Naive thymus-derived CD8-positive, alpha-beta T cell (primary cell): ENCODE results near the gene AHCYL1. TPM values are rescaled to one million over a fixed set of nuclear protein-coding genes. Genes with fewer than 3 reads are reported as not detected.

ENCODE experiments used
- ATAC-seq, 2 donors: fragments of 150-1000 bp; cut with Tn5 transposase in 1 of 2; sonication (Bioruptor Pico), chemical (Tn5 transposase) in 1 of 2; 1 replicate in 1 of 2; 2 replicates in 1 of 2; pipeline ENCODE4 v1.10.0; 2021; ENCODE audit warnings: mild to moderate bottlenecking in 2 of 2, moderate library complexity in 2 of 2
- POLR2A ChIA-PET: fragments of 350-600 bp; sonication (Branson Sonifier 250); formaldehyde crosslinking; loops from one replicate; lab custom pipeline; 2021; ENCODE audit warnings: antibody characterized with exemption; lab: Charles Lee
- DNase-seq, 10 donors: peaks; one replicate each; pipeline versions ENCODE4 v3.0.0 to v3.0.0-alpha.2; 2020 to 2022
- H3K27ac Mint-ChIP-seq, 10 donors: one replicate each; pipeline ENCODE4 v1.8.0; 2020 to 2022; ENCODE audit warnings: mild to moderate bottlenecking in 10 of 10, mixed read lengths in 10 of 10, moderate library complexity in 4 of 10, inconsistent platforms in 1 of 10
- H3K27me3 Mint-ChIP-seq, 5 donors: one replicate each; pipeline ENCODE4 v1.8.0; 2021 to 2022; ENCODE audit warnings: mixed read lengths in 5 of 5
- H3K36me3 Mint-ChIP-seq, 3 donors: one replicate each; pipeline ENCODE4 v1.8.0; 2020 to 2022; ENCODE audit warnings: mixed read lengths in 3 of 3, mild to moderate bottlenecking in 2 of 3, inconsistent platforms in 1 of 3
- H3K4me1 Mint-ChIP-seq, 4 donors: one replicate each; pipeline ENCODE4 v1.8.0; 2021 to 2022; ENCODE audit warnings: mixed read lengths in 4 of 4
- H3K4me3 Mint-ChIP-seq, 10 donors: one replicate each; pipeline ENCODE4 v1.8.0; 2020 to 2022; ENCODE audit warnings: mild to moderate bottlenecking in 10 of 10, mixed read lengths in 10 of 10, moderate library complexity in 6 of 10, inconsistent platforms in 1 of 10
- H3K9me3 Mint-ChIP-seq, 9 donors: one replicate each; pipeline ENCODE4 v1.8.0; 2020 to 2022; ENCODE audit warnings: mixed read lengths in 9 of 9, mild to moderate bottlenecking in 3 of 9, inconsistent platforms in 1 of 9, moderate library complexity in 1 of 9
- polyA plus RNA-seq, 3 donors: library from polyadenylated mRNA; unstranded; fragments of 300-500 nt; fragmentation: Illumina TruSeq; gene quantifications; one replicate each; pipeline ENCODE4 v1.2.3, GENCODE V29; 2021
- total RNA-seq, 8 experiments: library from RNA in 2 of 8; stranded (reverse) in 2 of 8; gene quantifications; one replicate each; pipeline ENCODE4 v1.2.3 and lab custom pipeline; 2021 to 2026

The AHCYL1 gene
- total and polyA plus RNA-seq, 5 experiments from 2014 or later: 36.8 to 38.6 (median 38.1) TPM

GRCh38 chr1:110060034-110060661 is 75.6 kb downstream of the AHCYL1 start:
- POLR2A ChIA-PET: interaction anchor here (0.7 kb wide), 1 partner anchor 26 kb away, joined by 4 read pairs; the partner anchor contains the start of gene STRIP1
- Mint-ChIP-seq H3K4me3 (no peak overlapping the region), H3K36me3 (peaks cover 0 to 36% (median 5%) of the 10 kb centered on the region in 3 donors), H3K4me1 (peaks cover 0 to 6% (median 3%) of the 10 kb centered on the region in 4 donors), H3K9me3 (no peaks in the 10 kb centered on the region), H3K27me3 (peaks cover 0 to 2% (median 0%) of the 10 kb centered on the region in 5 donors), H3K27ac (peak overlapping the region in 4 of 10 donors; percentile 4 to 54 (median 32))
- ATAC-seq: peak; percentile 81 to 82
- peak; percentile 43 to 82 (median 62) for DNase-seq

- no peak for DNase-seq
- H3K27me3 Mint-ChIP-seq: peaks cover 0 to 6% (median 0%) of the 10 kb centered on the region in 5 donors
- POLR2A ChIA-PET: interaction anchor here (0.7 kb wide), 1 partner anchor 26 kb away, joined by 4 read pairs; the partner anchor contains the start of gene STRIP1
- H3K27ac Mint-ChIP-seq: no peak overlapping the region
- no peak for ATAC-seq
- peaks cover 0 to 6% (median 3%) of the 10 kb centered on the region in 4 donors for H3K4me1 Mint-ChIP-seq
- peaks cover 0 to 31% (median 5%) of the 10 kb centered on the region in 3 donors for H3K36me3 Mint-ChIP-seq
- H3K4me3 Mint-ChIP-seq: no peak overlapping the region
- no peaks in the 10 kb centered on the region for H3K9me3 Mint-ChIP-seq
Observed at GRCh38 chr1:110060662-110061060, 76.1 kb downstream of the AHCYL1 start.

- Mint-ChIP-seq H3K36me3 (peaks cover 0 to 24% (median 5%) of the 10 kb centered on the region in 3 donors), H3K4me1 (peaks cover 0 to 6% (median 3%) of the 10 kb centered on the region in 4 donors), H3K27me3 (peaks cover 1 to 13% (median 6%) of the 10 kb centered on the region in 5 donors), H3K9me3 (no peaks in the 10 kb centered on the region), H3K27ac (peak overlapping the region in 2 of 10 donors; percentile 21 to 48), H3K4me3 (no peak overlapping the region)
- DNase-seq (no peak), ATAC-seq (no peak)
- POLR2A ChIA-PET: no interaction called here
Observed at GRCh38 chr1:110061341-110061740, 76.8 kb downstream of the AHCYL1 start.

- no peak for ATAC-seq
- no peaks in the 10 kb centered on the region for H3K9me3 Mint-ChIP-seq
- no peak for DNase-seq
- H3K27ac Mint-ChIP-seq: no peak overlapping the region
- POLR2A ChIA-PET: no interaction called here
- H3K4me3 Mint-ChIP-seq: no peak overlapping the region
- peaks cover 6 to 23% (median 15%) of the 10 kb centered on the region in 5 donors for H3K27me3 Mint-ChIP-seq
- peaks cover 0 to 13% (median 4%) of the 10 kb centered on the region in 3 donors for H3K36me3 Mint-ChIP-seq
- H3K4me1 Mint-ChIP-seq: peaks cover 0 to 6% (median 4%) of the 10 kb centered on the region in 4 donors
Observed at GRCh38 chr1:110062612-110063011, 78.0 kb downstream of the AHCYL1 start.

- Mint-ChIP-seq H3K36me3 (peaks cover 0 to 3% (median 2%) of the 10 kb centered on the region in 3 donors), H3K27me3 (peaks cover 10 to 35% (median 22%) of the 10 kb centered on the region in 5 donors), H3K4me1 (peaks cover 8 to 12% (median 11%) of the 10 kb centered on the region in 4 donors), H3K27ac (peak overlapping the region in 1 of 10 donors; percentile 80), H3K4me3 (no peak overlapping the region), H3K9me3 (no peaks in the 10 kb centered on the region)
- ATAC-seq (no peak), DNase-seq (no peak)
- POLR2A ChIA-PET: no interaction called here
Observed at GRCh38 chr1:110063781-110064180, 79.2 kb downstream of the AHCYL1 start.

- Mint-ChIP-seq H3K36me3 (peaks cover 0 to 2% (median 0%) of the 10 kb centered on the region in 3 donors), H3K9me3 (no peaks in the 10 kb centered on the region), H3K4me1 (peaks cover 11 to 21% (median 16%) of the 10 kb centered on the region in 4 donors)
Observed at GRCh38 chr1:110064576-110065337, 80.2 kb downstream of the AHCYL1 start.

GRCh38 chr1:110065841-110066240 is 81.3 kb downstream of the AHCYL1 start:
- peak overlapping the region in 1 of 10 donors; percentile 44 for H3K27ac Mint-ChIP-seq
- H3K36me3 Mint-ChIP-seq: peaks cover 0 to 2% (median 0%) of the 10 kb centered on the region in 3 donors
- H3K9me3 Mint-ChIP-seq: no peaks in the 10 kb centered on the region
- H3K4me3 Mint-ChIP-seq: peak overlapping the region in 1 of 10 donors; percentile 53
- H3K27me3 Mint-ChIP-seq: peaks cover 10 to 46% (median 26%) of the 10 kb centered on the region in 5 donors
- POLR2A ChIA-PET: no interaction called here
- DNase-seq (no peak), ATAC-seq (no peak)
- H3K4me1 Mint-ChIP-seq: peaks cover 11 to 26% (median 18%) of the 10 kb centered on the region in 4 donors

More at GRCh38 chr1:110064576-110065337, 80.2 kb downstream of the AHCYL1 start:
- Mint-ChIP-seq H3K27ac (no peak overlapping the region), H3K4me3 (no peak overlapping the region), H3K27me3 (peaks cover 10 to 40% (median 22%) of the 10 kb centered on the region in 5 donors)
- ATAC-seq (no peak), DNase-seq (no peak)
- POLR2A ChIA-PET: no interaction called here

GRCh38 chr1:110067479-110067892 is 82.9 kb downstream of the AHCYL1 start:
- DNase-seq (peak in 1 of 10 donors; percentile 9), ATAC-seq (no peak)
- Mint-ChIP-seq H3K4me1 (peaks cover 12 to 26% (median 21%) of the 10 kb centered on the region in 4 donors), H3K36me3 (peaks cover 0 to 2% (median 0%) of the 10 kb centered on the region in 3 donors), H3K27me3 (peaks cover 23 to 62% (median 40%) of the 10 kb centered on the region in 5 donors), H3K4me3 (peak overlapping the region in 6 of 10 donors; percentile 23 to 67 (median 50)), H3K9me3 (no peaks in the 10 kb centered on the region), H3K27ac (no peak overlapping the region)
- POLR2A ChIA-PET: no interaction called here

- peak overlapping the region; percentile 40 to 89 (median 71) for H3K4me3 Mint-ChIP-seq
- H3K36me3 Mint-ChIP-seq: peaks cover 0 to 2% (median 0%) of the 10 kb centered on the region in 3 donors
- DNase-seq: peak in 1 of 10 donors; percentile 5
- H3K27ac Mint-ChIP-seq: peak overlapping the region in 3 of 10 donors; percentile 44 to 57 (median 50)
- H3K9me3 Mint-ChIP-seq: no peaks in the 10 kb centered on the region
- no peak for ATAC-seq
- H3K27me3 Mint-ChIP-seq: peaks cover 23 to 68% (median 44%) of the 10 kb centered on the region in 5 donors
- POLR2A ChIA-PET: no interaction called here
- peaks cover 12 to 26% (median 21%) of the 10 kb centered on the region in 4 donors for H3K4me1 Mint-ChIP-seq
Observed at GRCh38 chr1:110067893-110068645, 83.5 kb downstream of the AHCYL1 start.

- DNase-seq (peak in 3 of 10 donors; percentile 40 to 43 (median 42)), ATAC-seq (peak; percentile 66 to 72)
- Mint-ChIP-seq H3K27ac (peak overlapping the region in 3 of 10 donors; percentile 44 to 57 (median 50)), H3K9me3 (no peaks in the 10 kb centered on the region), H3K27me3 (peaks cover 25 to 71% (median 44%) of the 10 kb centered on the region in 5 donors), H3K36me3 (peaks cover 0 to under 1% (median 0%) of the 10 kb centered on the region in 3 donors), H3K4me1 (peaks cover 12 to 26% (median 21%) of the 10 kb centered on the region in 4 donors), H3K4me3 (peak overlapping the region; percentile 40 to 89 (median 71))
- POLR2A ChIA-PET: no interaction called here
Observed at GRCh38 chr1:110068646-110069403, 84.3 kb downstream of the AHCYL1 start.
